ENCODE data around the gene CDKN2D.

The CDKN2D gene
- 57.8 reads per million, percentile 71 among the genes with 10 or more reads in this experiment for total RNA-seq

- DNase-seq, result peak; percentile 100
Observed at GRCh38 chr19:10568826-10569651, at the start of gene CDKN2D. Gene CDKN2D, minus strand, starts transcription at chr19:10568979. Its CDS starts 326 bp downstream, at chr19:10568653.

- DNase-seq, result no peak
Observed at GRCh38 chr19:10617409-10618121, 48.8 kb upstream of the CDKN2D start.

GRCh38 chr19:10615429-10616023 is 46.7 kb upstream of the CDKN2D start:
- no peak for DNase-seq

- DNase-seq, result no peak
Observed at GRCh38 chr19:10612499-10613119, 43.8 kb upstream of the CDKN2D start.

GRCh38 chr19:10611907-10612306 is 43.1 kb upstream of the CDKN2D start:
- no peak for DNase-seq

GRCh38 chr19:10604460-10604980 is 35.7 kb upstream of the CDKN2D start:
- peak; percentile 6 for DNase-seq

- DNase-seq, result peak; percentile 24
Observed at GRCh38 chr19:10603873-10604459, 35.2 kb upstream of the CDKN2D start.

- DNase-seq, result peak; percentile 80
Observed at GRCh38 chr19:10603084-10603872, 34.5 kb upstream of the CDKN2D start.

GRCh38 chr19:10602330-10603083 is 33.7 kb upstream of the CDKN2D start:
- DNase-seq, result peak; percentile 82

- DNase-seq, result no peak
Observed at GRCh38 chr19:10601999-10602329, 33.2 kb upstream of the CDKN2D start.

GRCh38 chr19:10600149-10600548 is 31.4 kb upstream of the CDKN2D start:
- DNase-seq, result no peak

- DNase-seq, result no peak
Observed at GRCh38 chr19:10593820-10594637, 25.2 kb upstream of the CDKN2D start.

GRCh38 chr19:10593148-10593547 is 24.4 kb upstream of the CDKN2D start:
- no peak for DNase-seq

- DNase-seq, result no peak
Observed at GRCh38 chr19:10587839-10588150, 19.0 kb upstream of the CDKN2D start.

- no peak for DNase-seq
Observed at GRCh38 chr19:10587022-10587838, 18.5 kb upstream of the CDKN2D start, which contains the start of gene AP1M2. Gene AP1M2, minus strand, starts transcription at chr19:10587312. Its CDS starts 81 bp downstream, at chr19:10587231.

GRCh38 chr19:10586396-10586795 is 17.6 kb upstream of the CDKN2D start:
- no peak for DNase-seq

GRCh38 chr19:10583036-10583776 is 14.4 kb upstream of the CDKN2D start:
- no peak for DNase-seq

GRCh38 chr19:10582091-10582490 is 13.3 kb upstream of the CDKN2D start:
- DNase-seq, result no peak
